Bone marrow (tissue), 2 donors: ENCODE results near the gene RPL15.
"Not testable (repeated sequence)": the region's sequence is repeated elsewhere in the genome, so short reads cannot be mapped to it uniquely, and the experiment has no call there.

Experiments used
- DNase-seq, 2 donors: peaks; one replicate each; lab custom pipeline; 2025; lab: John Stamatoyannopoulos, UW

Gene RPL15

GRCh38 chr3:23916886-23917678, at the start of gene RPL15, which contains the start of gene NKIRAS1:
Gene RPL15, plus strand, starts transcription at chr3:23917132. Its CDS starts 728 bp downstream, at chr3:23917860.
Gene NKIRAS1, minus strand, starts transcription at chr3:23916990. Its CDS starts 6,086 bp downstream, at chr3:23910904.
- peak; percentile 79 to 97 for DNase-seq

GRCh38 chr3:23867400-23867799, 49.5 kb upstream of the RPL15 start:
- DNase-seq, result no peak

GRCh38 chr3:23867838-23868237, 49.1 kb upstream of the RPL15 start:
- DNase-seq, result no peak

DNA sequence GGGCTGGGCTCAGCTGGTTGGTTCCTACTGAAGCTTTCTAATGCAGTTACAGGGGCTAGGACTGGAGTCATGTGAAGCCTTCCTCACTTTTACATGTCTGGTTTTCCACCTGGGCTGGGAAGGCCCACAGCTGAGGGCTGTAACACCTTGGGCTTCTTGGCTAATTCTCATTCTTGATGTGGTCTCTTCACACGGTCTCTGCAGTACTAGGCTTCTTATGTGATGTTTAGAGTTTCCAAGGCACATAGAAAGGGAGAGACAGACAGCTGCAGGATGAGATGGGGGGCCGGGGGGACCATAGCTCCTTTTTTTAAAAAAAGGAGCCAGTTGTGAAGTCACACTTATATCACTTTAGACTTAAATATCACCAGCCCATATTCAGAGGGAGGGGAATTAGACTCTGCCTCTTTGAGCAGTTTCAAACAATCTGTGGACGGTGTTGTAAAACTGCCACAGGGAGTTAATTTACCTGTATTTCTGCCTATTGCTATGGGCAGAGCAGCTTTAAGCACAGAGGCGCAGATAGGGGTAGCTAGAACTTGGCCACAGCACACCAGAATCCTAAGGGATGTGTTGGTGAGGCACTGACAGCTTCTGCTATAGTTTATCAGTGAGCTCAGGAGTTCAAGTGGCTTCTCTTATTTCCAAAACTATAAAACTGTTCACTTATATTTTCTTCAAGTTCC, 46.8 kb upstream of the RPL15 start:
- DNase-seq, result no peak

GRCh38 chr3:23870663-23871043, 46.3 kb upstream of the RPL15 start:
- not testable (repeated sequence) for DNase-seq

DNA sequence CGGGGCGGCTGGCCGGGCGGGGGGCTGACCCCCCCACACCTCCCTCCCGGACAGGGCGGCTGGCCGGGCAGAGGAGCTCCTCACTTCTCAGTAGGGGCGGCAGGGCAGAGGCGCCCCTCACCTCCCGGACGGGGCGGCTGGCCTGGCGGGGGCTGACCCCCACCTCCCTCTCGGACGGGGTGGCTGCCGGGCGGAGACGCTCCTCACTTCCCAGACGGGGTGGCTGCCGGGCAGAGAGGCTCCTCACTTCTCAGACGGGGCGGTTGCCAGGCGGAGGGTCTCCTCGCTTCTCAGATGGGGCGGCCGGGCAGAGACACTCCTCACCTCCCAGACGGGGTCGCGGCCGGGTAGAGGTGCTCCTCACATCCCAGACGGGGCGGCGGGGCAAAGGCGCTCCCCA, 45.6 kb upstream of the RPL15 start:
- not testable (repeated sequence) for DNase-seq

- no peak for DNase-seq
Measured at GRCh38 chr3:23872330-23872729, 44.6 kb upstream of the RPL15 start.

- no peak for DNase-seq
Measured at GRCh38 chr3:23873941-23874340, 43.0 kb upstream of the RPL15 start.

DNA sequence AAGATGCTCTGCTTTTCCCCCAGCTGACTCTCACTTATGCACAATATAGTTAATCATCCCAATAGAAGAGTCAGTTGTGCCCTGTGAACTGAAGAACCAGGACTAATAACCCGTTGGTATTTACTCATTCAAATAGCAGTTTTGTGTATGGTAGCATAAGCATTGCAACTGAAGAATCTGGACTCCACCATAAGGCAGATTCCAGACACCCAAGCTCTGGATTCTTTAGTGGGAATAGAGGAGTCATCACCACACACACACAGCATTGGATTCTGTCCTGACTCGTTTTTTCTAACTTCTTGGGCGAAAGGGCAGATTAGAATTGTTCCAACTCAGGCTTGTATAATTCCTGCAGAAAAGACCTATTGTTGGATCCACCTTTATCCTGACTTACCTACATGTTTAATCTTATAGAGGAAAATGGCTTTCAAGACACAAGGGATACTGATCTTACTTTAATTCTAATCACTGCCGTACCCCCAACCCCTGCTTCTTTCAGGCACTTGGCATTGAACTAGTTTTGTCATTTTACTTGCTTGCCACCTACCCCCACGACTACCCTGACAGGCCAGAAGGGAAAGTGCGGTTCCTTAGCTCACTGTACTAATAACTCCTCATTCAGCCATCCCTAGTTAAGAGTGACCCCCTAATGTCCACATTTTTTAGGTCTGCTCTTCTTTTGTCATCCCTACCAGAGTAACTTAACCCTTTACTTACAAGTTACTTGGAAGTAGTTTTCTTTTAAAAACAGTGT, 42.4 kb upstream of the RPL15 start:
- DNase-seq, result no peak

DNA sequence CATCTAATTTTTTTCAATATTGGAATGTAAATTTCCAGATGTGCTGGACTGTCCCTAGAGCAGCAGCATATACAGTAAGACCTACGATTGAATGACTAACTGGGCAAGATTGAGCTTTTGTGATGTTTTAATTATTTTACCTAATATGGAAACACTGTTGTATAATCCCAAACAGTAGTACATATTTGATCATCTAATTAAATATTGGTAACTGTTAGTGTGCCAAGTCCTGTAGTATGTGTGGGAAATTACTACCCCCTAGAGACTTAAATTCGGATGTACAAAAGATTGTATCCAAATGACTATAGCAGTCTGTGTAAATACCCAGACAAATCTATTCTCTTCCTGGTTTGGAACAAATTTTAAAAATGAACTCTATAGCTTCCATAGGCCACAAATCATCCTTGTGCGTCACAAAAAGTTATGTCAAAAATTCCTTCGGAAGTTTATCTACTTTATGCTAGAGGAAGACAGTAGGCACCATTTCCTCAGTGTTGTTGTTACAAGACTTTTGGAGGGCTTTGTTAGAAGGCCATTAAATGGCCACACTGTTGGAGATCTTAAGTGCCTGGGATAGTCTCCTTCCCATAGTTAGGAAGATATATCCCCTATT, 41.7 kb upstream of the RPL15 start:
- no peak for DNase-seq

DNA sequence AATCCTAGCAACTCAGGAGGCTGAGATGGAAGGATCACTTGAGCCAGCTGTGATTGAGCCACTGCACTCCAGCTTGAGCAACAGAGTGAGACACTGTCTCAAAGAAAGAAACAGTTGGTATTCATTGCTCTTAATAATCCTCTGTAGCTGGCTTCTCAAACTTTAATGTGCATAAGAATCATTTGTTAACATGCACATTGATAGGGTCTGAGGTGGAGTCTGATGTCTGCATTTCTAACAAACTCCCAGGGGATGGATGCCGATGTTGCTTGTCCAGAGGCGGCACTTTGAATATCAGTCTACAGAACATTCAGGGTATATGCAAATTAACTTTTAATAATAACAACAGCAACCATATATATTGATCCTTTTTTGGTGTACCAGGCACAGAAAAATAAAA, 40.0 kb upstream of the RPL15 start:
- DNase-seq, result no peak

DNA sequence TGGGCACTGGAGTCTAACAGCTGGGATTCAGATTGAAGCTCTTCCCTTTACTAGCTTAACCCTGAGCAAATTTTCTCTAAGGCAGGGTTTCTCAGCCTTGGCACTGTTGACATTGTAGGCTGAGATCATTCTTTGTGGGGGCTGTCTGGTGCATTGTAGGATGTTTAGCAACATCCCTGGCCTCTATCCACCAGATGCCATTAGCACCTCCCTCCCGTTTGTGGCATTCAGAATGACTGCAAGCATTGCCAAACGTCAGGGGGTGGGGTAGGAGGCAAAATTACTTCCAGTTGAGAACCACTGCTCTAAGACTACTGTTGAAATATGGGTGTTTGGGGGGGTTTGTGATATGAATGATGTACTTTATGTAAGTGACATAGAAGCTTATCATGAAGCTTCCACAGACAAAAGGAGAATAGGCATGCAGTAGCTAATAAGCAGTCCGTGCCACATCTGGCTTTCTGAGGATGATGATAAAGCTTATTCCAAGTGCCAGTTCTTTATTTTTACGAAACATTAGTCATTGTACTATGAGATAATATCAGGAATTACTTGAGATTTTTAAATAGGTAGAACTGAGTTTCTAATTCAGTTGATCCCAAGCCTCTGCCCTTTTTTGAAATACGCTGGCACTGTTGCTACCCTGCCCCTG, 39.5 kb upstream of the RPL15 start:
- no peak for DNase-seq

DNA sequence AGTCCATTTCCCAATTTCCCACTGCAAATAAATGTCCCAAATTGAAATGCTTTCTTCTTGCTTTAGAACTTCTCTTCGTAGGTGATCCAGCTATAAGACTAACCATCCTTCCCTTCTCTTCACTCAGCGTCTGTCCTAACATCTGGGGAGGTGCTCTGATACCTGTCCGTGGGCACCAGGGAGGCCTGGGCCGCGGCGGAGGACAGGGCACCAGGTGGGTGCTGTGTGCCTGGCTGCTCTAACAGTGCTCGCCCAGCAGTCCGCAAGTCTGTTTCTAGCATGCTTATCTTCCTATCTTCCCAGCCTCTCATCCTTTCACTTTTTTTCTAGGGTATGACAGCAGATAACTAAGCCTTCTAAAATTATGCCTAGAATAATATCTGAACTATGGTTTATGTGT, 37.4 kb upstream of the RPL15 start:
- DNase-seq, result no peak

DNA sequence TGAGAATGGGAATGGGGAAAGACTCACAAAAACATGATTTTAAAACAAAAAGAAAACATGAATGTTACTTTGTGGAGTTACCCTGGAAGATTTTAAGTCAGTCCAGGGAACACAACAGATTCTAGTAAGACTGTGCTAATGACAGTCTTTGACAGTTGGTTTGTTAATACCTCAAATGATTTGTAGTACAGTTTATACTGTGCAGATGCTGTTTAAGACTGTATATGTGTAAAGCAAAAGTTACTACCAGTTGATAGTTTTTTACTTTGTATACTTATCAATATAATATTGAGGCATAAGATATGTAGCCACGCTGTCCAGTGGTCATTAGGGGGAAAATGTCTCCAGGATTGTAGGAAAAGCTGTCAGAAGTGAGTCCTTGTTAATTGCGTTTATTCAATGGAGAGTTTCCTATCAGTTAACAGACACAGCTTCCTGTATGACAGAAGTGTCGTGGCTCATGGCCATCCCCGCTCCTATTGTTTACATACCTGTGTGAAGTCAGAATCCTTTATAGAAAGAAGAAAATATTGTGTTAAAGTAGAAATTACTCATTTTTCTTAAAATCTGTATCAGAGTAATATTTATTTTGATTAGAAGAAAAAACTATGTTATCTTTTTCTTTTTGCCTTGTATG, 36.1 kb upstream of the RPL15 start:
- no peak for DNase-seq

GRCh38 chr3:23881993-23882392, 34.9 kb upstream of the RPL15 start:
- not testable (repeated sequence) for DNase-seq

DNA sequence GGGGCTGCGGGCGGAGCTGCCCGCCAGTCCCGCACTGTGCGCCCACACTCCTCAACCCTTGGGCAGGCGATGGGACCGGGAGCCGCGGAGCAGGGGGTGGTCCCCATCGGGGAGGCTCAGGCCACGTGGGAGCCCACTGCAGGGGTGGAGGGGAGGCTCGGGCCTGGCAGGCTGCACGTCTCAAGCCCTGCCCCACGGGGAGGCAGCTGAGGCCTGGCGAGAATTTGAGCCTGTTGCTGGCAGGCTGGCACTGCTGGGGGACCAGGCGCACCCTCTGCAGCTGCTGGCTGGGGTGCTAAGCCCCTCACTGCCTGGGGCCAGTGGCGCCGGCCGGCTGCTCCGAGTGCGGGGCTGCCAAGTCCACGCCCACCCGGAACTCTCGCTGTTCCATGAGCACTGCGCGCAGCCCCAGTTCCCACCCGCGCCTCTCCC, 34.4 kb upstream of the RPL15 start:
- no peak for DNase-seq

- no peak for DNase-seq
Measured at GRCh38 chr3:23884481-23884880, 32.5 kb upstream of the RPL15 start.

GRCh38 chr3:23885210-23885609, 31.7 kb upstream of the RPL15 start:
- DNase-seq, result no peak

GRCh38 chr3:23886311-23886710, 30.6 kb upstream of the RPL15 start:
- no peak for DNase-seq

DNA sequence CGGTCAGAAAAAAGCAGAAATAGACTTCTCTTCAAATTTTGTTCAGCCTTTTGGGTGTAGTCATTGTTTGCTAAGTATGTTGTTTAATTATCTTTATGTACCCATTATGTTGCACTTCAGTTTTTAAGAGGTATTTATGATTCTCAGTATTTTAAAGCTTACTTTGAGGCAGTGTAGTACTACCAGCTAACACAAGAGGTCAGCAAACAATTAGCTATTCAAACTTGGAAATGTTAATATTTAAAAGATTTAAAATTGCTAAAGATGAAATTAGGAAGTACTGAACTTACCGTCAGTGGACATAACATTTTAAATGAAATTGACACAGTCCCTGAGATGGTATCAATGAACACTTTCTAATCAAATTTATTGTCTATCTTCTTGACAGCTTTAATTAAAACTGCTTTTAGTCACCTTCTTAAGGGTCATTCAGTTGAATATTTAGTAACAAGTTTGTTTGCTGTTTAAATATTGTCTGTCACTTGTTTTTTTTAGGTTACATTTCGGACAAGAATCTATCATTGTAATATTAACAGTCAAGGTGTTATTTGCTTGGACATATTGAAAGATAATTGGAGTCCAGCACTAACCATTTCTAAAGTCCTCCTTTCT, 28.2 kb upstream of the RPL15 start:
- DNase-seq, result no peak

DNA sequence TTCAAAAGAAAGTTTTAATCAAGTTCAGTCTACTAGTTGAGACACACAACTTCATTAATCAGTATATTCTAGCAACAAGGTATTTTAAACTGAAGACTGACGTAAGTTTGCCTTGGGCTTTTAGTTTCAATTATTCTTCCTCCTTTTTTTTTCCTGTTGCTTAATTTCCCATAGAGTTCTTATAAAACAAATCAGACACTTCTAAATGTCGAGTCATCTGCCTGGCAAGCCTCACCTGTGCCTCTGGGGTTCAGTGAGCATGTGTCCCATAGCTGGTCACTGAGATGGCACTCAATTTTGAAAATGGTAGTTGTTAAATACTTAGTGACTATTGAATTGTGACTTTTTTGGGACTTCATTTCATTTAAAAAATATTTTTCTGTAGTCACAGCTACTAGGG, 27.5 kb upstream of the RPL15 start:
- no peak for DNase-seq
